Measurements from ENCODE around the gene RAPGEF5.
"Not testable (repeated sequence)": the region's sequence is repeated elsewhere in the genome, so short reads cannot be mapped to it uniquely, and the experiment has no call there.

The RAPGEF5 gene

GRCh38 chr7:22082553-22082885, 274.4 kb downstream of the RAPGEF5 start:
- DNase-seq (ENCODE audit: low read depth): no peak

- not testable (repeated sequence) for DNase-seq (ENCODE audit: low read depth)
Measured at GRCh38 chr7:22080219-22080618, 276.7 kb downstream of the RAPGEF5 start.

- DNase-seq (ENCODE audit: low read depth): not testable (repeated sequence)
Measured at GRCh38 chr7:22078872-22079271, 278.1 kb downstream of the RAPGEF5 start.

- no peak for DNase-seq (ENCODE audit: low read depth)
Measured at GRCh38 chr7:22075561-22075960, 281.4 kb downstream of the RAPGEF5 start.

- no peak for DNase-seq (ENCODE audit: low read depth)
Measured at GRCh38 chr7:22074897-22075296, 282.1 kb downstream of the RAPGEF5 start.
